Kidney (tissue), 14 donors: ENCODE data around the gene DAND5. TPM values are rescaled to one million over a fixed set of nuclear protein-coding genes. Genes with fewer than 3 reads are reported as not detected.
"Not testable (repeated sequence)": the region's sequence is repeated elsewhere in the genome, so short reads cannot be mapped to it uniquely, and the experiment has no call there.

Experiments
- DNase-seq, 5 donors: peaks; one replicate each; pipeline ENCODE4 v3.0.0-alpha.2; 2013 to 2020
- FAIRE-seq: peaks from 2 replicates; lab custom pipeline; 2012; peaks lifted over from hg19 to GRCh38; lab: Jason Lieb, UNC
- H3K27ac ChIP-seq, 2 donors: one replicate each; pipeline ENCODE4 v1.7.0; 2013; ENCODE audit warnings: low read depth in 2 of 2, low read length in 2 of 2, inconsistent platforms in 1 of 2
- H3K27me3 ChIP-seq: one replicate; pipeline ENCODE4 v1.7.1; 2013; ENCODE audit warnings: low read length, inconsistent platforms; ENCODE audit not compliant: control insufficient read depth, insufficient read depth
- H3K36me3 ChIP-seq, 3 donors: one replicate each; pipeline versions ENCODE4 v1.7.0 to v1.7.1; 2013; ENCODE audit warnings: low read length in 3 of 3, control low read depth in 1 of 3, inconsistent platforms in 1 of 3; ENCODE audit not compliant: insufficient read depth in 3 of 3, control insufficient read depth in 2 of 3
- H3K4me1 ChIP-seq, 3 donors: one replicate each; pipeline versions ENCODE4 v1.7.0 to v1.7.1; 2013; ENCODE audit warnings: low read length in 3 of 3, inconsistent platforms in 1 of 3, low read depth in 1 of 3; ENCODE audit not compliant: control insufficient read depth in 2 of 3, insufficient read depth in 2 of 3
- H3K4me3 ChIP-seq, 3 donors: one replicate each; pipeline versions ENCODE4 v1.7.0 to v1.8.1; 2013; ENCODE audit warnings: low read length in 3 of 3, control low read depth in 1 of 3, inconsistent platforms in 1 of 3
- H3K9ac ChIP-seq, 3 donors: one replicate each; pipeline versions ENCODE4 v1.7.0 to v1.7.1; 2013; ENCODE audit warnings: low read length in 3 of 3, control low read depth in 1 of 3, inconsistent platforms in 1 of 3
- H3K9me3 ChIP-seq, 3 donors: one replicate each; pipeline versions ENCODE4 v1.7.0 to v1.7.1; 2013; ENCODE audit warnings: low read length in 3 of 3, control low read depth in 1 of 3, inconsistent platforms in 1 of 3; ENCODE audit not compliant: control insufficient read depth in 2 of 3, insufficient read depth in 1 of 3
- CTCF ChIP-seq: IDR thresholded peaks from 3 replicates; pipeline ENCODE4 v1.5.1; 2012; ENCODE audit warnings: mild to moderate bottlenecking, moderate library complexity, borderline replicate concordance; ENCODE audit not compliant: insufficient read depth; ENCODE audit errors: extremely low read depth
- intact Hi-C: fragments of 100-400 bp; cut with DNase I; formaldehyde crosslinking; loops from one replicate; pipeline ENCODE4 v1.11.1; 2022
- polyA plus RNA-seq: library from polyadenylated mRNA; stranded (reverse); fragments of 350-450 nt; fragmentation: Illumina TruSeq; extraction: RNeasy Lipid Tissue Mini Kit (QIAGEN cat#74804); gene quantifications from one replicate; pipeline ENCODE4 v1.2.3, GENCODE V29; 2014; ENCODE audit warnings: low read depth, low replicate concordance; ENCODE audit not compliant: insufficient read depth
- total RNA-seq: library from RNA; stranded (reverse); fragmentation: NEBNext Ultra II Directional; extraction: Animal tissue kit (Norgen Biotek cat#: 25700); gene quantifications from one replicate; pipeline ENCODE4 v1.2.1, GENCODE V29; 2021
- donor health status: control.
- donor health status: control.
- donor health status: control.
- donor health status: control.
- donor health status: control.
- donor health status: DM: yes; HTN: yes; CAD: no.
- donor health status: Normal renal cell carcinoma (clear cell type).

The DAND5 gene
- total and polyA plus RNA-seq, 2 donors from 2014 or later, result not detected

GRCh38 chr19:12975221-12975741, 5.9 kb downstream of the DAND5 start:
- no peak overlapping the region for H3K9ac ChIP-seq
- no peak overlapping the region for H3K27ac ChIP-seq
- H3K27me3 ChIP-seq, result no peaks in the 10 kb centered on the region
- no peak for DNase-seq
- no peak overlapping the region for H3K4me3 ChIP-seq
- no peak for FAIRE-seq
- no peaks in the 10 kb centered on the region for H3K9me3 ChIP-seq
- TF ChIP-seq CTCF, result no peak
- no peaks in the 10 kb centered on the region for H3K36me3 ChIP-seq
- H3K4me1 ChIP-seq, result peaks cover 0 to 2% (median 0%) of the 10 kb centered on the region in 3 donors
- intact Hi-C loops, result loop anchor here (5.0 to 10.0 kb wide), 2 partner anchors 90 to 122 kb away; no protein-coding TSS in a partner anchor

- not testable (repeated sequence) for FAIRE-seq, H3K27ac ChIP-seq, H3K27me3 ChIP-seq
Observed at GRCh38 chr19:12976109-12976508, 6.7 kb downstream of the DAND5 start.

GRCh38 chr19:12979974-12980373, 10.6 kb downstream of the DAND5 start:
- no peak for TF ChIP-seq CTCF
- FAIRE-seq (no peak), DNase-seq (no peak)
- Histone ChIP-seq H3K36me3 (no peaks in the 10 kb centered on the region), H3K27ac (no peak overlapping the region), H3K4me1 (peaks cover 0 to 9% (median 4%) of the 10 kb centered on the region in 3 donors), H3K27me3 (peaks cover 7% of the 10 kb centered on the region), H3K4me3 (no peak overlapping the region), H3K9me3 (no peaks in the 10 kb centered on the region), H3K9ac (no peak overlapping the region)
- intact Hi-C loops, result loop anchor here (5.0 to 10.0 kb wide), 2 partner anchors 85 to 117 kb away; no protein-coding TSS in a partner anchor

More at GRCh38 chr19:12976109-12976508, 6.7 kb downstream of the DAND5 start:
- DNase-seq, H3K9me3 ChIP-seq, H3K36me3 ChIP-seq, H3K9ac ChIP-seq, H3K4me1 ChIP-seq, H3K4me3 ChIP-seq: not testable (repeated sequence)
- intact Hi-C loops, result loop anchor here (5.0 to 10.0 kb wide), 2 partner anchors 89 to 121 kb away; no protein-coding TSS in a partner anchor

- intact Hi-C loops, result no loop called here
- H3K4me3 ChIP-seq, result no peak overlapping the region
- FAIRE-seq, result no peak
- TF ChIP-seq CTCF, result no peak
- H3K36me3 ChIP-seq, result no peaks in the 10 kb centered on the region
- peaks cover 7% of the 10 kb centered on the region for H3K27me3 ChIP-seq
- no peak for DNase-seq
- peaks cover 0 to 13% (median 4%) of the 10 kb centered on the region in 3 donors for H3K4me1 ChIP-seq
- no peaks in the 10 kb centered on the region for H3K9me3 ChIP-seq
- H3K9ac ChIP-seq, result no peak overlapping the region
- H3K27ac ChIP-seq, result no peak overlapping the region
Observed at GRCh38 chr19:12982648-12983047, 13.3 kb downstream of the DAND5 start.
